PC-3 (cell line): Measurements from ENCODE around the gene MYO5A. TPM values are rescaled to one million over a fixed set of nuclear protein-coding genes. Genes with fewer than 3 reads are reported as not detected.

Experiments
- ATAC-seq: fragments of 200-7000 bp; cut with Tn5 transposase; 2 replicates; pipeline ENCODE4 v1.9.1; 2020; ENCODE audit warnings: mild to moderate bottlenecking, moderate library complexity
- BruUV-seq: library from RNA; stranded (reverse); fragments of 400-500 nt; replicated peaks from 2 replicates; lab custom pipeline; 2021; lab: Mats Ljungman, UMichigan
- CTCF ChIA-PET: fragments of 300-600 bp; sonication (Branson Sonifier 250); formaldehyde crosslinking; loops from one replicate; lab custom pipeline; 2022; ENCODE audit warnings: antibody characterized with exemption; lab: Charles Lee
- POLR2A ChIA-PET: fragments of 300-600 bp; sonication (Branson Sonifier 250); formaldehyde crosslinking; loops from one replicate; lab custom pipeline; 2022; ENCODE audit warnings: antibody characterized with exemption; ENCODE audit not compliant: unreplicated experiment; lab: Charles Lee
- DNase-seq: peaks from one replicate; pipeline ENCODE4 v3.0.0-alpha.2; 2015
- H2AFZ ChIP-seq: fragments of 300-600 bp; sonication (generic); 2 replicates; pipeline ENCODE4 v1.6.0; 2016; ENCODE audit warnings: antibody characterized with exemption, low read length
- H3F3A ChIP-seq: fragments of 300-600 bp; sonication (generic); one replicate; pipeline ENCODE4 v1.6.0; 2017; ENCODE audit warnings: antibody characterized with exemption, low read length, control low read depth, mild to moderate bottlenecking; ENCODE audit not compliant: unreplicated experiment
- H3K27ac ChIP-seq: fragments of 300-600 bp; sonication (generic); 2 replicates; pipeline ENCODE4 v1.5.1; 2016; ENCODE audit warnings: mild to moderate bottlenecking, low read length
- H3K27me3 ChIP-seq: fragments of 300-600 bp; sonication (generic); 2 replicates; pipeline ENCODE4 v1.6.1; 2016; ENCODE audit warnings: low read length, mixed read lengths
- H3K36me3 ChIP-seq: fragments of 300-600 bp; sonication (generic); 2 replicates; pipeline ENCODE4 v1.6.1; 2016; ENCODE audit warnings: low read depth, mixed run types, low read length, mixed read lengths
- H3K4me1 ChIP-seq: fragments of 300-600 bp; sonication (generic); 2 replicates; pipeline ENCODE4 v1.5.1; 2016; ENCODE audit warnings: low read length; ENCODE audit not compliant: insufficient read depth
- H3K4me2 ChIP-seq: fragments of 300-600 bp; sonication (generic); 2 replicates; pipeline ENCODE4 v1.6.0; 2016; ENCODE audit warnings: low read length
- H3K4me3 ChIP-seq: fragments of 300-600 bp; sonication (generic); 2 replicates; pipeline ENCODE4 v1.5.1; 2016; ENCODE audit warnings: mild to moderate bottlenecking, low read length, mixed read lengths
- H3K79me2 ChIP-seq: fragments of 300-600 bp; sonication (generic); 2 replicates; pipeline ENCODE4 v1.6.1; 2017; ENCODE audit warnings: low read length, mixed read lengths
- H3K9ac ChIP-seq: fragments of 300-600 bp; sonication (generic); 2 replicates; pipeline ENCODE4 v1.6.0; 2016; ENCODE audit warnings: mild to moderate bottlenecking, low read length
- H3K9me2 ChIP-seq: fragments of 300-600 bp; sonication (generic); replicated peaks from 2 replicates; pipeline ENCODE4 v1.6.1; 2016; ENCODE audit warnings: mixed run types, low read length, mixed read lengths
- H3K9me3 ChIP-seq: fragments of 300-600 bp; sonication (generic); 2 replicates; pipeline ENCODE4 v1.6.1; 2016; ENCODE audit warnings: low read length, mixed read lengths
- H4K20me1 ChIP-seq: fragments of 300-600 bp; sonication (generic); 2 replicates; pipeline ENCODE4 v1.6.1; 2016; ENCODE audit warnings: low read length, mixed read lengths
- EZH2 ChIP-seq: fragments of 300-600 bp; sonication (generic); IDR thresholded peaks from one replicate; pipeline ENCODE4 v1.6.1; 2017; ENCODE audit warnings: antibody characterized with exemption, mild to moderate bottlenecking, low read length; ENCODE audit not compliant: unreplicated experiment
- EZH2phosphoT487 ChIP-seq: fragments of 300-600 bp; sonication (generic); IDR thresholded peaks from 2 replicates; pipeline ENCODE4 v1.6.1; 2018; ENCODE audit warnings: mild to moderate bottlenecking, antibody characterized with exemption, low read length, borderline replicate concordance
- intact Hi-C: fragments of 100-400 bp; cut with micrococcal nuclease; formaldehyde crosslinking; loops from 2 replicates; pipeline ENCODE4 v1.9.0; 2023
- total RNA-seq: library from RNA; depleted of rRNA; stranded (reverse); fragments of >200 nt; gene quantifications from 2 replicates; pipeline ENCODE4 v1.2.3, GENCODE V29; 2014
- TF ChIP-seq, protein P1 (sequence below): fragments of 300-600 bp; sonication (generic); conservative IDR thresholded peaks from 2 replicates; pipeline ENCODE4 v1.5.1; 2017; ENCODE audit warnings: antibody characterized with exemption, low read depth, mild to moderate bottlenecking, low read length

The MYO5A gene
- total RNA-seq, 1 experiment from 2014 or later = 42.1 TPM

DNA sequence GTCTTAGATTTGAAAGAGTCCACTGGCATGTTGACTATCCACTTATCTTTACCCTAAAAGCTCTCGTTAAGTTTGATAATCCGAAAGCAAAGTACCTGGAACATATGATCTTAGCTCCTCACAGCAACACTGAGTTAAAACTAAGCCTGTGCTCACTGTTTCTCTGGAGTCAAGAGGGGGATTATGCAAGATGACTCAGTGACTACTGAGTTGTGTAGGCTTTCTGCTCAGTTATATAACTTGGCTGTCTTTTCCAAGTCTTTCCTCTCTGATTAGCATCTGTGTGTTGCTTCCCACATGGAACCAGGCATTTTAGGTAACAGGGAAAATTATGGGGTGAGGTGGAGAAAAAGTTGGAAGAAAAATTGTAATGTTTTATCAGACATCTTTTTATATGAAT lies 201.9 kb downstream of the MYO5A start:
- CTCF ChIA-PET = no interaction called here
- H3K9me2 ChIP-seq = no peaks in the 10 kb centered on the region
- ATAC-seq (no peak), DNase-seq (no peak)
- H3K9ac ChIP-seq = no peak overlapping the region
- H3K36me3 ChIP-seq = no peaks in the 10 kb centered on the region; the same call in 1 of the 2 replicates
- no peaks in the 10 kb centered on the region for H3K9me3 ChIP-seq
- H3F3A ChIP-seq = no peaks in the 10 kb centered on the region
- H3K79me2 ChIP-seq = no peaks in the 10 kb centered on the region
- BruUV-seq = no TSS peak
- H3K4me3 ChIP-seq = no peak overlapping the region
- H3K4me1 ChIP-seq = peaks cover 6% of the 10 kb centered on the region
- no peaks in the 10 kb centered on the region for H3K27me3 ChIP-seq
- intact Hi-C loops = no loop called here
- no peaks in the 10 kb centered on the region for H4K20me1 ChIP-seq
- H3K27ac ChIP-seq = no peak overlapping the region
- H2AFZ ChIP-seq = no peak overlapping the region
- no peak overlapping the region for H3K4me2 ChIP-seq
- TF ChIP-seq, protein P1, sequence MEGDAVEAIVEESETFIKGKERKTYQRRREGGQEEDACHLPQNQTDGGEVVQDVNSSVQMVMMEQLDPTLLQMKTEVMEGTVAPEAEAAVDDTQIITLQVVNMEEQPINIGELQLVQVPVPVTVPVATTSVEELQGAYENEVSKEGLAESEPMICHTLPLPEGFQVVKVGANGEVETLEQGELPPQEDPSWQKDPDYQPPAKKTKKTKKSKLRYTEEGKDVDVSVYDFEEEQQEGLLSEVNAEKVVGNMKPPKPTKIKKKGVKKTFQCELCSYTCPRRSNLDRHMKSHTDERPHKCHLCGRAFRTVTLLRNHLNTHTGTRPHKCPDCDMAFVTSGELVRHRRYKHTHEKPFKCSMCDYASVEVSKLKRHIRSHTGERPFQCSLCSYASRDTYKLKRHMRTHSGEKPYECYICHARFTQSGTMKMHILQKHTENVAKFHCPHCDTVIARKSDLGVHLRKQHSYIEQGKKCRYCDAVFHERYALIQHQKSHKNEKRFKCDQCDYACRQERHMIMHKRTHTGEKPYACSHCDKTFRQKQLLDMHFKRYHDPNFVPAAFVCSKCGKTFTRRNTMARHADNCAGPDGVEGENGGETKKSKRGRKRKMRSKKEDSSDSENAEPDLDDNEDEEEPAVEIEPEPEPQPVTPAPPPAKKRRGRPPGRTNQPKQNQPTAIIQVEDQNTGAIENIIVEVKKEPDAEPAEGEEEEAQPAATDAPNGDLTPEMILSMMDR = no peak
- TF ChIP-seq EZH2 (no peak), EZH2phosphoT487 (no peak)
- POLR2A ChIA-PET = no interaction called here

GRCh38 chr15:52324109-52324508 lies 204.6 kb downstream of the MYO5A start:
- no peaks in the 10 kb centered on the region for H3K27me3 ChIP-seq
- ATAC-seq (no peak), DNase-seq (no peak)
- no peaks in the 10 kb centered on the region for H3K36me3 ChIP-seq
- H4K20me1 ChIP-seq = no peaks in the 10 kb centered on the region
- H3K4me1 ChIP-seq = no peaks in the 10 kb centered on the region
- H3K9ac ChIP-seq = no peak overlapping the region
- no TSS peak for BruUV-seq
- no peak overlapping the region for H3K27ac ChIP-seq
- POLR2A ChIA-PET = no interaction called here
- CTCF ChIA-PET = no interaction called here
- H3K9me2 ChIP-seq = no peaks in the 10 kb centered on the region
- H3K4me3 ChIP-seq = no peak overlapping the region
- no peak overlapping the region for H3K4me2 ChIP-seq
- no peaks in the 10 kb centered on the region for H3F3A ChIP-seq
- TF ChIP-seq EZH2 (no peak), EZH2phosphoT487 (no peak)
- TF ChIP-seq, protein P1 = no peak
- intact Hi-C loops = no loop called here
- H3K79me2 ChIP-seq = no peaks in the 10 kb centered on the region
- no peaks in the 10 kb centered on the region for H3K9me3 ChIP-seq
- H2AFZ ChIP-seq = no peak overlapping the region

DNA sequence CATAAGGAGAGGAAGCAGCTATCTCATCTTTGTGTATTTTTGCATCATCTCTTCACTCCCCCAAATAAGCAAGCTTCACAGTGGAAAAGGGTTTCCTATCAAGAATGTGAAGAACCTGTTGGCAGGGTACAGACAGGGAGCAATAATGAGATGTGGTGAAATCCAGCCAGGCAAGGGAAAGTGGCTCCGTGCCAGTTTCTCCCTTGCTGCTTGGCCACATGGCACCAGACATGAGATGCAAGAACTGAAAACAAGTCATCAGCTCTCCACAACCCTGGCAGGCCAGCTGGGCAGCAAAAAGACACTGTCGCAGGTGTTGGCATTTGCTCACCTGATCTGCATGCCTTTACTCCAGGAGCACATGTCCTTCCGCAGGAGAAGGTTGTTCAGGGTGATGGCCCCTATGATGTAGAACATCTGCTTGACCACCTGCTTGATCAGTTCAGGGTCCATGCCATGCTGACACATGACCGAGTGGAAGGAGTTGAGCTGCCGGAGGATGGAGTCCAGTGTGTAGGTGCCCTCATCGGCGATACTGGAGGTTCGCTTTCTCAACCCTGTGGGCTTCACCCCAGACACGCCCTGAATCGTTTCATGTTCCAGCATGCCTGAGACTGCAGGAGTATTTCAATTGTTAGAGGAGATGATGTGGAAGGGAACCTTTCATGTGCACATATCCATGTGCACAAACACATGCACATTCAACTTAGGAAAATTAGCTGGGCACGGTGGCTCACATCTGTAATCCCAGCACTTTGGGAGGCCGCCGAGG lies 209.8 kb downstream of the MYO5A start:
- no peak overlapping the region for H3K9ac ChIP-seq
- H3K27ac ChIP-seq = no peak overlapping the region
- no peaks in the 10 kb centered on the region for H3K79me2 ChIP-seq
- H3K4me2 ChIP-seq = no peak overlapping the region
- H3K9me2 ChIP-seq = no peaks in the 10 kb centered on the region
- no peak for DNase-seq
- H3F3A ChIP-seq = no peaks in the 10 kb centered on the region
- TF ChIP-seq EZH2 = no peak
- TF ChIP-seq, protein P1 = no peak
- no peak for TF ChIP-seq EZH2phosphoT487
- intact Hi-C loops = no loop called here
- CTCF ChIA-PET = no interaction called here
- H3K4me3 ChIP-seq = no peak overlapping the region
- BruUV-seq = no TSS peak
- H3K9me3 ChIP-seq = no peaks in the 10 kb centered on the region
- ATAC-seq = no peak
- no peaks in the 10 kb centered on the region for H3K4me1 ChIP-seq
- no peaks in the 10 kb centered on the region for H4K20me1 ChIP-seq
- no peak overlapping the region for H2AFZ ChIP-seq
- H3K36me3 ChIP-seq = peaks cover 3% of the 10 kb centered on the region; the same call in 1 of the 2 replicates
- no peaks in the 10 kb centered on the region for H3K27me3 ChIP-seq
- POLR2A ChIA-PET = no interaction called here
